ENCODE data around the gene TP53. TPM values are rescaled to one million over a fixed set of nuclear protein-coding genes. Genes with fewer than 3 reads are reported as not detected.

The TP53 gene
- 101 TPM for polyA plus RNA-seq (2013, experiment 1 of 2)
- polyA plus RNA-seq (2013, experiment 2 of 2), result 96.0 TPM

- Histone ChIP-seq H3K36me3 (ENCODE audit: control insufficient read depth in 1 of 2, insufficient read depth in 2 of 2, low read depth in 1 of 2, low read length in 2 of 2) (peaks cover 0 to 18% of the 10 kb centered on the region in 2 experiments), H3K4me2 (ENCODE audit: low read length, poor library complexity, severe bottlenecking) (peak within 1 kb of the TSS; percentile 98), H3K27me3 (ENCODE audit: control insufficient read depth in 1 of 2, insufficient read depth in 1 of 2, low read length in 2 of 2) (no peaks in the 10 kb centered on the region), H2BK12ac (ENCODE audit: low read length in 2 of 2) (peak within 1 kb of the TSS; percentile 11 to 51), H4K8ac (ENCODE audit: low read length) (peak within 1 kb of the TSS; percentile 89), H3K9me3 (ENCODE audit: control insufficient read depth, low read length) (no peaks in the 10 kb centered on the region), H3K23ac (ENCODE audit: low read length in 2 of 2) (peak within 1 kb of the TSS; percentile 32 to 93), H3K27ac (ENCODE audit: low read length, poor library complexity, severe bottlenecking) (peak within 1 kb of the TSS; percentile 97), H3K4me1 (ENCODE audit: control insufficient read depth, insufficient read depth, low read depth, low read length) (peaks cover 10% of the 10 kb centered on the region), H3K18ac (ENCODE audit: low read depth in 1 of 2, low read length in 2 of 2) (peak within 1 kb of the TSS; percentile 84 to 94), H2BK5ac (ENCODE audit: low read depth, low read length, poor library complexity, severe bottlenecking) (peak within 1 kb of the TSS; percentile 61), H3K14ac (ENCODE audit: low read length in 2 of 2) (peak within 1 kb of the TSS; percentile 89 to 96), H3K4me3 (ENCODE audit: insufficient read depth in 1 of 2, low read depth in 1 of 2, low read length in 2 of 2) (peak within 1 kb of the TSS; percentile 84 to 100), H2AK5ac (ENCODE audit: low read length, severe bottlenecking) (peak within 1 kb of the TSS; percentile 92), H2AFZ (ENCODE audit: low read depth, low read length) (peak within 1 kb of the TSS; percentile 72), H2BK120ac (ENCODE audit: low read depth, low read length) (peak within 1 kb of the TSS; percentile 64), H2BK15ac (ENCODE audit: low read depth, poor library complexity, severe bottlenecking) (peak within 1 kb of the TSS; percentile 67), H4K91ac (ENCODE audit: low read length) (peak within 1 kb of the TSS; percentile 94), H3K9ac (ENCODE audit: low read length) (peak within 1 kb of the TSS; percentile 100), H3K79me1 (replicated peaks; ENCODE audit: low read length, poor library complexity, severe bottlenecking) (peaks cover 18% of the 10 kb centered on the region), H3K4ac (ENCODE audit: low read depth in 1 of 2, low read length in 2 of 2) (peak within 1 kb of the TSS; percentile 66 to 99)
- WGBS, result under 1% methylated on average over 28 of the region's 30 CpGs
- peak; percentile 95 for DNase-seq
Measured at GRCh38 chr17:7687072-7687907, at the start of gene TP53. Gene TP53, minus strand, starts transcription at chr17:7687490. Its CDS starts 10,896 bp downstream, at chr17:7676594.

GRCh38 chr17:7732981-7733539 lies 45.8 kb upstream of the TP53 start:
- H3K79me1 ChIP-seq (replicated peaks; ENCODE audit: low read length, poor library complexity, severe bottlenecking), result no peaks in the 10 kb centered on the region
- no peak overlapping the region for H4K8ac ChIP-seq (ENCODE audit: low read length)
- no peak overlapping the region for H2BK120ac ChIP-seq (ENCODE audit: low read depth, low read length)
- peaks cover 35 to 51% of the 10 kb centered on the region in 2 experiments for H3K27me3 ChIP-seq (ENCODE audit: control insufficient read depth in 1 of 2, insufficient read depth in 1 of 2, low read length in 2 of 2)
- H2BK15ac ChIP-seq (ENCODE audit: low read depth, poor library complexity, severe bottlenecking), result no peak overlapping the region
- no peak overlapping the region for H3K9ac ChIP-seq (ENCODE audit: low read length)
- H2AK5ac ChIP-seq (ENCODE audit: low read length, severe bottlenecking), result no peak overlapping the region
- H3K9me3 ChIP-seq (ENCODE audit: control insufficient read depth, low read length), result no peaks in the 10 kb centered on the region
- H4K91ac ChIP-seq (ENCODE audit: low read length), result no peak overlapping the region
- DNase-seq, result no peak
- 91% methylated on average over 13 of the region's 14 CpGs for WGBS
- no peak overlapping the region for H3K23ac ChIP-seq (ENCODE audit: low read length in 2 of 2)
- H2AFZ ChIP-seq (ENCODE audit: low read depth, low read length), result no peak overlapping the region
- H3K4me2 ChIP-seq (ENCODE audit: low read length, poor library complexity, severe bottlenecking), result no peak overlapping the region
- H3K27ac ChIP-seq (ENCODE audit: low read length, poor library complexity, severe bottlenecking), result no peak overlapping the region
- no peak overlapping the region for H3K18ac ChIP-seq (ENCODE audit: low read depth in 1 of 2, low read length in 2 of 2)
- no peak overlapping the region for H2BK5ac ChIP-seq (ENCODE audit: low read depth, low read length, poor library complexity, severe bottlenecking)
- H3K4me3 ChIP-seq (ENCODE audit: insufficient read depth in 1 of 2, low read depth in 1 of 2, low read length in 2 of 2), result no peak overlapping the region
- no peak overlapping the region for H3K4ac ChIP-seq (ENCODE audit: low read depth in 1 of 2, low read length in 2 of 2)
- H3K36me3 ChIP-seq (ENCODE audit: control insufficient read depth in 1 of 2, insufficient read depth in 2 of 2, low read depth in 1 of 2, low read length in 2 of 2), result no peaks in the 10 kb centered on the region
- H3K4me1 ChIP-seq (ENCODE audit: control insufficient read depth, insufficient read depth, low read depth, low read length), result no peaks in the 10 kb centered on the region
- H3K14ac ChIP-seq (ENCODE audit: low read length in 2 of 2), result no peak overlapping the region
- no peak overlapping the region for H2BK12ac ChIP-seq (ENCODE audit: low read length in 2 of 2)

- H3K36me3 ChIP-seq (ENCODE audit: control insufficient read depth in 1 of 2, insufficient read depth in 2 of 2, low read depth in 1 of 2, low read length in 2 of 2), result no peaks in the 10 kb centered on the region
- no peak overlapping the region for H3K23ac ChIP-seq (ENCODE audit: low read length in 2 of 2)
- H3K4me2 ChIP-seq (ENCODE audit: low read length, poor library complexity, severe bottlenecking), result no peak overlapping the region
- DNase-seq, result no peak
- peaks cover 22 to 33% of the 10 kb centered on the region in 2 experiments for H3K27me3 ChIP-seq (ENCODE audit: control insufficient read depth in 1 of 2, insufficient read depth in 1 of 2, low read length in 2 of 2)
- no peaks in the 10 kb centered on the region for H3K9me3 ChIP-seq (ENCODE audit: control insufficient read depth, low read length)
- H4K8ac ChIP-seq (ENCODE audit: low read length), result no peak overlapping the region
- no peaks in the 10 kb centered on the region for H3K79me1 ChIP-seq (replicated peaks; ENCODE audit: low read length, poor library complexity, severe bottlenecking)
- no peak overlapping the region for H3K4ac ChIP-seq (ENCODE audit: low read depth in 1 of 2, low read length in 2 of 2)
- no peak overlapping the region for H3K18ac ChIP-seq (ENCODE audit: low read depth in 1 of 2, low read length in 2 of 2)
- no peak overlapping the region for H3K27ac ChIP-seq (ENCODE audit: low read length, poor library complexity, severe bottlenecking)
- no peak overlapping the region for H2BK120ac ChIP-seq (ENCODE audit: low read depth, low read length)
- no peak overlapping the region for H3K9ac ChIP-seq (ENCODE audit: low read length)
- H3K14ac ChIP-seq (ENCODE audit: low read length in 2 of 2), result no peak overlapping the region
- no peaks in the 10 kb centered on the region for H3K4me1 ChIP-seq (ENCODE audit: control insufficient read depth, insufficient read depth, low read depth, low read length)
- H4K91ac ChIP-seq (ENCODE audit: low read length), result no peak overlapping the region
- H2BK15ac ChIP-seq (ENCODE audit: low read depth, poor library complexity, severe bottlenecking), result no peak overlapping the region
- H2BK12ac ChIP-seq (ENCODE audit: low read length in 2 of 2), result no peak overlapping the region
- no peak overlapping the region for H2BK5ac ChIP-seq (ENCODE audit: low read depth, low read length, poor library complexity, severe bottlenecking)
- H2AK5ac ChIP-seq (ENCODE audit: low read length, severe bottlenecking), result no peak overlapping the region
- H3K4me3 ChIP-seq (ENCODE audit: insufficient read depth in 1 of 2, low read depth in 1 of 2, low read length in 2 of 2), result no peak overlapping the region
- H2AFZ ChIP-seq (ENCODE audit: low read depth, low read length), result no peak overlapping the region
- WGBS, result no CpG with 5 or more reads among the region's 1 CpG
Measured at GRCh38 chr17:7729816-7730215, 42.5 kb upstream of the TP53 start.

GRCh38 chr17:7727886-7728285 lies 40.6 kb upstream of the TP53 start:
- H3K4me1 ChIP-seq (ENCODE audit: control insufficient read depth, insufficient read depth, low read depth, low read length), result no peaks in the 10 kb centered on the region
- no peaks in the 10 kb centered on the region for H3K9me3 ChIP-seq (ENCODE audit: control insufficient read depth, low read length)
- H4K91ac ChIP-seq (ENCODE audit: low read length), result no peak overlapping the region
- no peak overlapping the region for H2BK5ac ChIP-seq (ENCODE audit: low read depth, low read length, poor library complexity, severe bottlenecking)
- H3K36me3 ChIP-seq (ENCODE audit: control insufficient read depth in 1 of 2, insufficient read depth in 2 of 2, low read depth in 1 of 2, low read length in 2 of 2), result no peaks in the 10 kb centered on the region
- H2AFZ ChIP-seq (ENCODE audit: low read depth, low read length), result no peak overlapping the region
- H2BK120ac ChIP-seq (ENCODE audit: low read depth, low read length), result no peak overlapping the region
- H3K79me1 ChIP-seq (replicated peaks; ENCODE audit: low read length, poor library complexity, severe bottlenecking), result no peaks in the 10 kb centered on the region
- no peak overlapping the region for H3K18ac ChIP-seq (ENCODE audit: low read depth in 1 of 2, low read length in 2 of 2)
- no peak overlapping the region for H3K27ac ChIP-seq (ENCODE audit: low read length, poor library complexity, severe bottlenecking)
- no peak overlapping the region for H2AK5ac ChIP-seq (ENCODE audit: low read length, severe bottlenecking)
- H3K4ac ChIP-seq (ENCODE audit: low read depth in 1 of 2, low read length in 2 of 2), result no peak overlapping the region
- 92% methylated on average over 3 of the region's 3 CpGs for whole genome bisulfite sequencing
- no peak overlapping the region for H4K8ac ChIP-seq (ENCODE audit: low read length)
- DNase-seq, result no peak
- no peak overlapping the region for H2BK15ac ChIP-seq (ENCODE audit: low read depth, poor library complexity, severe bottlenecking)
- H3K9ac ChIP-seq (ENCODE audit: low read length), result no peak overlapping the region
- no peak overlapping the region for H3K4me3 ChIP-seq (ENCODE audit: insufficient read depth in 1 of 2, low read depth in 1 of 2, low read length in 2 of 2)
- H3K4me2 ChIP-seq (ENCODE audit: low read length, poor library complexity, severe bottlenecking), result no peak overlapping the region
- no peak overlapping the region for H2BK12ac ChIP-seq (ENCODE audit: low read length in 2 of 2)
- no peak overlapping the region for H3K23ac ChIP-seq (ENCODE audit: low read length in 2 of 2)
- peaks cover 12 to 24% of the 10 kb centered on the region in 2 experiments for H3K27me3 ChIP-seq (ENCODE audit: control insufficient read depth in 1 of 2, insufficient read depth in 1 of 2, low read length in 2 of 2)
- H3K14ac ChIP-seq (ENCODE audit: low read length in 2 of 2), result no peak overlapping the region
